Astrocyte of the cerebellum (primary cell): ENCODE measurements around the gene SHD.
"Not testable (repeated sequence)": the region's sequence is repeated elsewhere in the genome, so short reads cannot be mapped to it uniquely, and the experiment has no call there.

Experiments used
- DNase-seq: peaks from one replicate; pipeline ENCODE4 v3.0.0-alpha.2; 2011; ENCODE audit warnings: low read depth
- H3K4me3 ChIP-seq: 2 replicates; pipeline ENCODE4 v1.5.1; 2011; ENCODE audit warnings: mild to moderate bottlenecking, low read depth, low read length, moderate library complexity
- CTCF ChIP-seq: IDR thresholded peaks from 2 replicates; pipeline ENCODE4 v1.5.1; 2012; ENCODE audit warnings: low read length, low read depth, moderate library complexity, mild to moderate bottlenecking; ENCODE audit errors: missing control alignments
- in situ Hi-C: cut with HindIII; loops from 2 replicates; pipeline ENCODE4 v1.10.0; 2017; ENCODE audit warnings: low sequenced_read_pairs

SHD gene

GRCh38 chr19:4284176-4284958 lies 5.3 kb downstream of the SHD start:
- TF ChIP-seq CTCF: no peak
- DNase-seq: no peak
- in situ Hi-C loops: no loop called here
- no peak overlapping the region for H3K4me3 ChIP-seq

- no peak for DNase-seq
- no peak overlapping the region for H3K4me3 ChIP-seq
- no peak for TF ChIP-seq CTCF
- in situ Hi-C loops: no loop called here
These were observed 5.9 kb downstream of the SHD start for GRCh38 chr19:4284974-4285373.

- DNase-seq, in situ Hi-C loops, H3K4me3 ChIP-seq: not testable (repeated sequence)
These were observed 7.1 kb downstream of the SHD start for GRCh38 chr19:4286141-4286540.

- in situ Hi-C loops: no loop called here
- no peak for DNase-seq
- no peak for TF ChIP-seq CTCF
- no peak overlapping the region for H3K4me3 ChIP-seq
These were observed 9.2 kb downstream of the SHD start for GRCh38 chr19:4288091-4288777.

- DNase-seq: no peak
- in situ Hi-C loops: no loop called here
- no peak for TF ChIP-seq CTCF
- no peak overlapping the region for H3K4me3 ChIP-seq
These were observed 12.2 kb downstream of the SHD start for GRCh38 chr19:4291184-4291732.

GRCh38 chr19:4292515-4292914 lies 13.4 kb downstream of the SHD start:
- H3K4me3 ChIP-seq: no peak overlapping the region
- DNase-seq: no peak
- in situ Hi-C loops: no loop called here
- no peak for TF ChIP-seq CTCF

GRCh38 chr19:4294389-4294788 lies 15.3 kb downstream of the SHD start:
- in situ Hi-C loops: no loop called here
- no peak for DNase-seq
- no peak overlapping the region for H3K4me3 ChIP-seq
- no peak for TF ChIP-seq CTCF
